ENCODE data around the gene CARD16. TPM values are rescaled to one million over a fixed set of nuclear protein-coding genes. Genes with fewer than 3 reads are reported as not detected.

The CARD16 gene
- total RNA-seq, 6 experiments from 2014 or later = 6.4 to 11.2 (median 9.4) TPM

DNA sequence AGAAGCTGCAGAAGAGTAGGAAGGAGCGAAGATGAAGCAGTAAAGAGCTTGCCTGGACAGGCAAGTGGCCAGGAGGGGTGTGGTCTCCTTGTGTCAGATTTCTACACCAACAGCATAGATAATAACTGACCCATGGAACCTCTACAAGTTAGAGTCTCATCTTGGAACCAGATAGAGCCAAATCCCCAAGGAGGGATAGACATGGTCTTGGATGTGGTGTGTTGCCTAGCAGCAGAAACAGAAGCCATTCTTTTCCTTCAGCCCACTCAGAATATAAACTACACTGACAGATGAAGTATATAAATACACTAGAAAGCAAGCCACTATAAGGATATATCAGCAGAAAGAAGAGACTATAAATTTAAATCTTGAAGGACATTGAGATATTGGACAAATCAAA lies 4.3 kb upstream of the CARD16 start:
- Mint-ChIP-seq H3K9me3 (no peaks in the 10 kb centered on the region), H3K4me3 (no peak overlapping the region), H3K27ac (no peak overlapping the region), H3K36me3 (ENCODE audit: low read depth) (peaks cover 6% of the 10 kb centered on the region), H3K27me3 (ENCODE audit: insufficient read depth) (peaks cover 7% of the 10 kb centered on the region), H3K4me1 (ENCODE audit: low read depth) (peaks cover 34% of the 10 kb centered on the region)
- TF ChIP-seq, protein P1, sequence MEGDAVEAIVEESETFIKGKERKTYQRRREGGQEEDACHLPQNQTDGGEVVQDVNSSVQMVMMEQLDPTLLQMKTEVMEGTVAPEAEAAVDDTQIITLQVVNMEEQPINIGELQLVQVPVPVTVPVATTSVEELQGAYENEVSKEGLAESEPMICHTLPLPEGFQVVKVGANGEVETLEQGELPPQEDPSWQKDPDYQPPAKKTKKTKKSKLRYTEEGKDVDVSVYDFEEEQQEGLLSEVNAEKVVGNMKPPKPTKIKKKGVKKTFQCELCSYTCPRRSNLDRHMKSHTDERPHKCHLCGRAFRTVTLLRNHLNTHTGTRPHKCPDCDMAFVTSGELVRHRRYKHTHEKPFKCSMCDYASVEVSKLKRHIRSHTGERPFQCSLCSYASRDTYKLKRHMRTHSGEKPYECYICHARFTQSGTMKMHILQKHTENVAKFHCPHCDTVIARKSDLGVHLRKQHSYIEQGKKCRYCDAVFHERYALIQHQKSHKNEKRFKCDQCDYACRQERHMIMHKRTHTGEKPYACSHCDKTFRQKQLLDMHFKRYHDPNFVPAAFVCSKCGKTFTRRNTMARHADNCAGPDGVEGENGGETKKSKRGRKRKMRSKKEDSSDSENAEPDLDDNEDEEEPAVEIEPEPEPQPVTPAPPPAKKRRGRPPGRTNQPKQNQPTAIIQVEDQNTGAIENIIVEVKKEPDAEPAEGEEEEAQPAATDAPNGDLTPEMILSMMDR (IDR thresholded peaks at IDR 0.05) = no peak
- DNase-seq = no peak

DNA sequence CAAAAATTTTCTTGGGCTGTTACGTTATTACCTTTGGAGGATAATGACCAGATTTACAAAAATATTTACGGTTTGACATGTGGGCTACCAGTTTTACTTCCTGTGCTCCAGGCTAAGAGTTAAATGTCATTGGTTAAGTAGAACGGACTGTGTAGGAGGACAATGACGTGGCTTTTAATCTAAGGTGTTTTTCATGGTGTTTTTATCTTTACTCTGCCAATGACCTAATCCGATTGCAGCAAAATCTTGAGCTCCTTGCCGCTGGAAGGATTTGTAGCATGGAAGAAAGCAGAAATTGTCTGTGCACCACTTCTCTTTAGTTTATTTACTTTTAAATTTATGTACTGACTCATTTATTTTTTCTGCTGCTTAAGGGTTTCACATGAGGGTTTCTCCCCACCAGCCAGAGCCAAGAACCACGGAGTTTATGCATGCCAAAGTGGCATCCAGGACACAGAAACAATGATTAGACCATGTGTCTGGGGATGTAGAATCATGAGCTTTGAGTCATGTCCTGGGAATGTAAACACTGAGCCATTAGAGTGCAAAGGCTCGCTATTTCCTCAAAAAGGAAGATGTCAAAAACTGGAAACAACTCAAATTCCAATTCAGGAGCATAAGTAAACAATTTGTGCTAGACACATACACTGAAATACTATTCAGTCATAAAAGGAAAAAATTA lies 1.9 kb upstream of the CARD16 start:
- Mint-ChIP-seq H3K27me3 (ENCODE audit: insufficient read depth) (peaks cover 6% of the 10 kb centered on the region), H3K36me3 (ENCODE audit: low read depth) (peaks cover 1% of the 10 kb centered on the region), H3K27ac (peak overlapping the region; percentile 87), H3K4me1 (ENCODE audit: low read depth) (peaks cover 50% of the 10 kb centered on the region), H3K4me3 (peak overlapping the region; percentile 75), H3K9me3 (no peaks in the 10 kb centered on the region)
- DNase-seq = peak; percentile 98
- TF ChIP-seq, protein P1 (IDR thresholded peaks at IDR 0.05) = no peak

DNA sequence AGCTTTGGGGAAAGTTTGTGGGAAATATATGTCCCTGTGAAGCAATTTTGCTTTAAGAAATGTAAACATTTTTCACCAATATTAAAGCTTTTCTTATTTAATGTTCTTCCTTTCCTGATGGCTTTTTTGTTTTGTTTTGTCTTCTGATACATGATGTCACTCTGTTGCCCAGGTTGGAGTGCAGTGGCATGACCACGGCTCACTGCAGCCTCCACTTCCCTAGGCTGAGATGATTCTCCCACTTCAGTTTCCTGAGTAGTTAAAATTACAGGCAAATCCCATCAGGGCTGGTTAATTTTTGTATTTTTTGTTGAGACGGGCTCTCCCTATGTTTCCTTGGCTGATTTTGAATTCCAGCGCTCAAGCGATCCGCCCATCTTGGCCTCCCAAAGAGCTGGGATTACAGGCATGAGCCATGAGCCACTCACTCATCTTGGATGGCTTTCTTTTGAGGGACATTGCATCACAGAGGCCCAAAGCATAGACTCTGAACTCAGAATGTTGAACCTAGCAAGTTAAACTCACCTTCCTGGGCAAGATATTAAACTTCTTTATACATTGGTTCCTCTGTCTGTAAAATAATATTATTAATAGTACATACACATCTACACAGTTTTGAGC lies 651 bp upstream of the CARD16 start:
- no peak for DNase-seq
- Mint-ChIP-seq H3K9me3 (no peaks in the 10 kb centered on the region), H3K27me3 (ENCODE audit: insufficient read depth) (peaks cover 3% of the 10 kb centered on the region), H3K27ac (no peak overlapping the region; the same call in 1 of the 2 replicates), H3K4me1 (ENCODE audit: low read depth) (peaks cover 50% of the 10 kb centered on the region), H3K4me3 (peak overlapping the region; percentile 31), H3K36me3 (ENCODE audit: low read depth) (no peaks in the 10 kb centered on the region; the same call in 1 of the 2 replicates)
- TF ChIP-seq, protein P1 (IDR thresholded peaks at IDR 0.05) = no peak

DNA sequence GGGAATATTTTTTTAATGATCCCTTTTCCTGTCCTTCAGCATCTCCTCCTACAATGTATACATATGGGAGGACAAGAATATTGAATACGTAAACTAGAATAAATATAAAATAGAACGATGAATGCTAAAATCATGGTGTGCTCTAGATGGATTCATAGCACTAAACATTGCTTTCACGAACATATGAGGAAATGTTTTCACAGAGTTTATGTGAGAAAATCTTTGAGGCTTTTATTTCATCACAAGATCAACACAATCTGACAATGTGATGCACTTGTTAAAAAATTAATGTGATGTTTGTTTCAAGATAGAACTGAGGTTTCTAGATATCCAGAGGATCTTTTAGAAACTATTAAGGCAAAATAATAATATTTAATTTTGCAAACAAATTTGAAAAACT lies 3.0 kb downstream of the CARD16 start:
- TF ChIP-seq, protein P1 (IDR thresholded peaks at IDR 0.05) = no peak
- peaks cover 5% of the 10 kb centered on the region; the same call in 1 of the 2 replicates for H3K9me3 Mint-ChIP-seq
- H3K4me3 Mint-ChIP-seq = no peak overlapping the region
- no peak overlapping the region for H3K27ac Mint-ChIP-seq
- no peaks in the 10 kb centered on the region for H3K36me3 Mint-ChIP-seq (ENCODE audit: low read depth)
- peaks cover 43% of the 10 kb centered on the region for H3K4me1 Mint-ChIP-seq (ENCODE audit: low read depth)
- no peaks in the 10 kb centered on the region for H3K27me3 Mint-ChIP-seq (ENCODE audit: insufficient read depth)
- DNase-seq = no peak

DNA sequence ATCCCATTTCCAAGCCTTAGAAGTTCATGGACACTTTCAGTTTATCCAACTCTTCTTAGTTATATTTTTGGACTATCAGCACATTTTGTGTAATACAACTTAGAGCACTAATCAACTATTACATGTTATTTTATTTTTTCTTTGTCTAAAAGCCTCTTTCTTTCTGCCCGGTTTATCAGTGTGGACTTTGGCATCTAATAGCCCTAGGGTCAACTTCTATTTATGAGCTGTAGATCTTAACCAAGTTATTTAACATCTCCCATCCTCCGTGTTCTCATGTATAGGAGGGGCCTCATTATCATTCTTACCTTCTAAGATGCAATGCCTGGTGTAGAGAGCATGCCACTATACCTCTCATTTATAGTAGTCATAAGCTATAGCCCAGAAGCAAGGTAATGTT lies 4.4 kb downstream of the CARD16 start:
- Mint-ChIP-seq H3K9me3 (peaks cover 5% of the 10 kb centered on the region; the same call in 1 of the 2 replicates), H3K36me3 (ENCODE audit: low read depth) (no peaks in the 10 kb centered on the region), H3K27ac (no peak overlapping the region), H3K27me3 (ENCODE audit: insufficient read depth) (peaks cover under 1% of the 10 kb centered on the region; the same call in 1 of the 2 replicates), H3K4me1 (ENCODE audit: low read depth) (peaks cover 37% of the 10 kb centered on the region), H3K4me3 (no peak overlapping the region)
- DNase-seq = no peak
- TF ChIP-seq, protein P1 (IDR thresholded peaks at IDR 0.05) = no peak
